NCI-H1930 (cell line): ENCODE measurements around the gene KIRREL2.

ENCODE experiments used
- DNase-seq, 2 experiments: peaks; one replicate each; lab custom pipeline; 2025; lab: John Stamatoyannopoulos, UW

Gene KIRREL2

GRCh38 chr19:35844482-35845214 is 12.1 kb upstream of the KIRREL2 start:
- DNase-seq: no peak

DNA sequence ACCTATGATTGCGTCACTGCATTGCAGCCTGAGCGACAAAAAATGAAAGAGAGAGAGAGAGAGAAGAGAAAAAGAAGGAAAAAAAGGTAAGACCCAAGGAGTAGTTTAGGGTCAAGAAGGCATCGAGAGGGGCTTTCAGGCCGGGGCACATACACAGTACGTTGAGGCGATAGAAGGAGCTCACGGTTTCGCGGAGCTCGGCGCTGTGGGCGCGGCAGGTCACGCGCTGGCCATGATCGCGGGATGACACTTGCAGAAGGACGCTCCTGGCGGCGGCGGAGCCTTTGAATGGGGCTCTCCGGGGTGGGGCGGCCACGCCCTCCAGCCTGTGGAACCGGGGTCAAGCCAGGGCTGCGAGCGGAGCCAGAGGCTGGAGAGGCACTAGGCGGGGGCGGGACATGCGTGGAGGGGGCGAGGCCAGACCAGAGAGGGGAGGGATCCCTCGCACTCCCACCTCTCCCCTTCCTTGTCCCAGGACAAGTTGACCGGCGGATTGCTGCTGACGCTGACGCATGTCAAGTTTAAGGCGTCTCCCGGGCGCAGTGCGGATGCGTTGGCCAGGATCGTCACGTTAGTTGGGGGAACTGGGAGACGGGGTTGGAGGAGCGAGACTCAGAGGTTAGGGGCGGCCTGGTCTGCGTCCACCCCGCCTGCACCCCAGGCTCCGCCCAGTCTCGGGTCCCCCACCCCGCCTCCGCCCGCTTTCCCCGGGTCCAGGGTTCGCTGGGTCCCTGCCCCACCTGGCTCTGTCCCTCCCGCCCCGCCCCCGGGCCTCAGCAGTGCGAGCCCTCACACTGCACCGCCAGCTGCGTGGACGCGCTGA is 11.3 kb upstream of the KIRREL2 start:
- DNase-seq: peak; percentile 27 to 59

DNA sequence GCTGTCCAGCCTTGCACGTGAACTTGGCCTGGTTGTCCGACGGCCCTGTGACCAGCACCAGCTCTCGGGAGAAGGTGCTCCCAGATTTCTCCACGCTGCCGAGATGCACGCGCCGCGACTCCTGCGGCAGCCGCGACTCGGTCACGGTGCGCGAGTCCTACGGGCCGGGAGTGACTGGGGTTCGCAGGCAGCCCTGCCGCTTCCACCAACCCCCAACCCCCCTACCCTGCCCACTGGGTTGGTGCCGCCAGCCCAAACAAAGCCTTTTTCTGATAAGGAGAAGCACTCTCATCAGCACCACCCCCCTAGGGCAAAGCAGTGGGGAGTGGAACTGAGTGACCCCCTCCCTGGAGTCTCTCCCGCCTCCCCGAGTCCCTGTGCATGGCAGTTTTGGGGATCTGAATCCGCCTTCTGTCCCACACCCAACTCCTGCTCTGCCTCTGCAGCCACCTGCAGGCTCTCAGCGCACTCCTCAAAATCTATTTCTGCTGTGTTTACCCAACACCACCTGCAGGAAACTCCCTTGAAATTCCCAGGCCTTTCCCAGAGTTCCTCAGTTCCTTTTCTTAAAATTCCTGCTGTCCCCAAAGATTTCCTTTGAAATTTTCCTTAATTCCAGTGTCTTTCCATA is 10.6 kb upstream of the KIRREL2 start:
- peak in 1 of 2 experiments; percentile 17 for DNase-seq

GRCh38 chr19:35847911-35848310 is 8.8 kb upstream of the KIRREL2 start:
- DNase-seq: no peak

- no peak for DNase-seq
Observed at GRCh38 chr19:35848486-35848885, 8.2 kb upstream of the KIRREL2 start.

DNA sequence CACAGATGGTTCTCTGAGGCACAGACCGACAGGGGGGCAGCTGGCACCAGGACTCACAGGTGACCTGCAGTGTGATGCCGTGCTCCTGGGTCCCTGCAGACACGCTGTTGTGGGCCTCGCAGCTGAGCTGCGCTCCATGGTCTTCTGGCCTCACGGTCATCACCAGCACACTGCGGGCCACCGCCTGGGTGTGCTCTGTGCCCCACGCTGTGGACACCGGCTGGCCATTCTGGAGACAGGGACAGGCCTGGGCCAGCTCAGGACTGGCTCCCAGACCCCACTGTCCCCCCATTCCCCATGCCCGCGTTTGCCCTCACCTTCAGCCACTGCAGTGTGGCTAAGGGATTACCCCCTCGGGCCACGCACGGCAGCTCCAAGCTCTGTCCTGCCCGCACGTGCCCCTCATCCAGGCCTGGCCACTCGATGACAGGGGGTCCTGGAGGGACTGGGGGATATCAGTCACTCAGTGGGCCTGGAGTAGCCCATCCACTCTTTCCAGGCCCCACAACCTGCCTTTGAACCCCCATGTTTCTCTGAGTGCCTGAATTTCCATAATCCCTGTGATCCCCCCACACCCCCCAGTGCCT is 7.7 kb upstream of the KIRREL2 start:
- DNase-seq: no peak

DNA sequence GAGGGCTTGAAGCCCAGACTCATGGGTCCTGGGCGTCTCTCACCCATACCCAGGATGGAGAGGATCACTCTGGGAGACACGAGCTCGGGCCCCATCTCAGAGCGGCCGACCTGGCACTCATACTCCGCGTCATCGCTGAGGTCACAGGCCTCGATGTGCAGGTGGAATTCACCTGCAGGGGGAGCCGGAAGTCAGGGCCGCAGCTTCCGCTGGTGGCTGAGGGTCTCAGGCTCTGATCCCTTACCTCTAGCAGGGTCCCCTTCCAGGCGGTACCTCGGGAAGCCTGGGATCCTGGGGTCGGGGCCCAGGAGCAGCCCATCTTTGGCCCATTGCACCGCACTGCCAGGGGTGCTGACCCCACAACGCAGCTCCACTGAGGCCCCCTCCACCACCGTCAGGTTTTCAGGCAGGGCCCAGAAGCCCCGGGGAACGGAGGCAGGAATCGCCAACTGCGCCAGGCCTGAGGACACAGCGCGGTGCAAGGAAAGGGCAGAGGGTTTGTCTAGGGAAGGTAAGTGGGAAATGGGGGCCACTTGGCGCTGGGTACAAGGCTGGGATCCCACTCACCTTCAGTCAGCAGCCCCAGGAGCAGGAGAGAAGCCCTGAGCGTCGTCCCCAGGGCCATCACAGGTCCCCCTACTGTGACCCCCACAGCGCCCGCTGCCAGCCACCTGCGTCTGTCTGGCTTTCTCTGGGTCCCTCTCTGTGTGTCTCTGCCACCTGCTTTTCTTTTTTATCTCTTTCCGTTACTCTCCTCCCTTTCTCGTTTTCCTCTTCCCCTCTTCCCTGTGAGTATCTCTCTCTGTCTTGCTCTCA is 5.3 kb upstream of the KIRREL2 start:
- DNase-seq: peak; percentile 35 to 47

DNA sequence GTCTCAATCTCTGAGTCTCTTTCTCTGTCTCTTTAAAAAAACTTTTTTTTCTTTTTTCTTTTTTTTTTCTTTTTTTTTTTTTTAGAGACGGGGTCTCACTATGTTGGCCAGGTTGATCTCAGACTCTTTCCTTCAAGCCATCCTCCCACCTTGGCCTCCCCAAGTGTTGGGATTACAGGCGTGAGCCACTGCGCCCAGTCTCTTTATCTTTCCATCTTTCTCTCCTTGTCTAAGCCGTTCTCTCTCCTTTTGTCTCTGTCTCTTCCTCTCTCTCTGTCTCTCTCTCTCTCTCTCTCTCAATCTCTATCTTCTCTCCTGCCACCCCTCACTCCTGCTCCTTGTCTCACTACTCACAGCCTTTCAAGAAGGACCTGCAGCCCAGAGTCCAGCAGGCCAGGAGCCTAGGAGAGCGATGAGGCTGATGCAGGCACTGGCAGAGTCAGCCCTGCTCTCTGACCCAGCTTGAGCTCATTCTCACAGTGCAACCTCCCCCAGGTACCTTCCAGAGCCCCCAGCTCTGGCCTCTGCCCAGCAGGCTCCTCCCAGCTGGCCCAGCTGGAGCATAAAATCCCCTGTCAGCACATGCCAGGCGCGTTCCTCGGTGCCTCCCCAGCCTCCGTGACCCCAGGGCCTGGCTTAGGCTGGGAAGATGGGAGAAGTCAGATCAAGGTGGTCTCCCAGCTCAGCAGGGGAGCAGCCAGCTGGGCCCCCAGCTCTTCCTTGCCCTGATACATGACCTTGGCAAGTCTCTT is 4.5 kb upstream of the KIRREL2 start, which contains the start of gene NPHS1:
NPHS1 (minus strand) TSS at position 476 of the 752 bp plus-strand sequence. CDS start 667 bp downstream, outside the sequence.
- DNase-seq: no peak

DNA sequence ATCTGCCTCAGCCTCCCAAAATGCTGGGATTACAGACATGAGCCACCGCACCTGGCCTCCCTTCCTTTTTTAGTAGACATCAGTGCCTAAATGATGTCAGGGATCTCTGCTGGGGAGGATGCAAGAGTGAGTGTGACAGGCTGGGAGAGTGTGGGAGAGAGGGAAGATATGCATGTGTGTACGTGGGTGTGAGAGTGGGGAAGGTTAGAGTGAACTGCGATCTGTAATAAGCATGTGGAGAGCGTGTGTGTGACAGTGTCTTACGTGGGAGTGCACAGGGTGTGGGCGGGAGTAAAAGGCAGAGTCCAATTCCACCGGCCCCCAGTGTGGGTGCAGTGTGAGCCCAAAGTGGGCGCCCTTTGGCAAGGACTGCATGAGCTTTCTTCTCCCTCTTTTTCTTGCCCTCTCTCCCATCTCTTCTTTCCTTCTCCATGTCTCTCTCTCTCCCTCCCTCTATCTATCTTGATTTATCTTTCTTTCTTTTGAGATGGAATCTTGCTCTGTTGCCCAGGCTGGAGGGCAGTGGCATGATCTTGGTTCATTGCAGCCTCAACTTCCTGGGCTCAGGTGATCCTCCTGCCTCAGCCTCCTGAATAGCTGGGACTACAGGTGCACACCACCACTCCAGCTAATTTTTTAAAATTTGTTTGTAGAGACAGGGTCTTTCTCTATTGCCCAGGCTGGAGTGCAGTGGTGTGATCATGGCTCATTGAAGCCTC is 3.5 kb upstream of the KIRREL2 start:
- DNase-seq: no peak

GRCh38 chr19:35858311-35858710 is 1.6 kb downstream of the KIRREL2 start:
- no peak for DNase-seq

DNA sequence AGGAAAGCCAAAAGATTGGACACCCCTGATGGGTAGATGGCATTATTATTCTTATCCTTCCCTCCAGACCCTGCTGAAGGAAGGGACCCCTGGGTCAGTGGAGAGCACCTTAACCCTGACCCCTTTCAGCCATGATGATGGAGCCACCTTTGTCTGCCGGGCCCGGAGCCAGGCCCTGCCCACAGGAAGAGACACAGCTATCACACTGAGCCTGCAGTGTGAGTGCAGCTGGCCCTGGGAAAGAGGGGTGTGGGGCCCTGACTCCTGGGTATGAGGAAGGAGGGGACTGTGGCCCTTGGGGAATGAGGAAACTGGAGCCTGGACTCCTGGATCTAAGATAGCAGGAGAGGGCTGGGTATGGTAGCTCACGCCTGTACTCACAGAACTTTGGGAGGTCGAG is 2.7 kb downstream of the KIRREL2 start:
- DNase-seq: no peak

GRCh38 chr19:35860436-35860817 is 3.7 kb downstream of the KIRREL2 start:
- DNase-seq: no peak

DNA sequence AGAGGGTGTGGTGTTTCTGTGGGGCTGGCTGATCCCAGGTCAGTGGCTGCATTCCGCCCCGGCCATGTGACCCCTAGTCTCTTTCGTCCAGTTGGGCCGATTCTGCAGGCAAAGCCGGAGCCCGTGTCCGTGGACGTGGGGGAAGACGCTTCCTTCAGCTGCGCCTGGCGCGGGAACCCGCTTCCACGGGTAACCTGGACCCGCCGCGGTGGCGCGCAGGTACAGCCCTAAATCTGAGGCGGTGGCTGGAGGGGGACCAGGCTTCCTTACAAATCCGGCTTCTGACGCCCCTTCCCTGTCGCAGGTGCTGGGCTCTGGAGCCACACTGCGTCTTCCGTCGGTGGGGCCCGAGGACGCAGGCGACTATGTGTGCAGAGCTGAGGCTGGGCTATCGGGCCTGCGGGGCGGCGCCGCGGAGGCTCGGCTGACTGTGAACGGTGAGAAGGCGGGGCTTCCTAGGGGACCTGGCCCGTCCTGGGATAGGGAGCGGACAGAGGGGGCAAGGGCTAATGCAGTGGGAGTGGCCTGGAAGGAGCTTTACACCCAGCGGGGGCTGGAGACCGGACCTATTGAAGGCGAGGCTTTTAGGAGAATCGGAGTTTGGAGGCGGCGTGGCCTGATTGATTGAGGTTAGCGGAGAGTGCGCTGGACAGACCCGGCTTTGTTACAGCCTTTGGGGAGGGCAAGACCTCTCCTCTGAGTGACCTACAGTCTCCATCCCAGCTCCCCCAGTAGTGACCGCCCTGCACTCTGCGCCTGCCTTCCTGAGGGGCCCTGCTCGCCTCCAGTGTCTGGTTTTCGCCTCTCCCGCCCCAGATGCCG is 4.3 kb downstream of the KIRREL2 start:
- no peak for DNase-seq

GRCh38 chr19:35861640-35862160 is 5.0 kb downstream of the KIRREL2 start:
- no peak for DNase-seq

- DNase-seq: no peak
Observed at GRCh38 chr19:35862528-35862927, 5.8 kb downstream of the KIRREL2 start.

GRCh38 chr19:35863018-35863417 is 6.3 kb downstream of the KIRREL2 start:
- DNase-seq: no peak

- DNase-seq: peak; percentile 79 to 85
Observed at GRCh38 chr19:35868172-35868822, 11.6 kb downstream of the KIRREL2 start, which contains the start of gene APLP1. Gene APLP1, plus strand, starts transcription at chr19:35868574. Its CDS starts 63 bp downstream, at chr19:35868637.

GRCh38 chr19:35868823-35869326 is 12.2 kb downstream of the KIRREL2 start:
- DNase-seq: no peak
